OCI-LY7 (cell line): ENCODE measurements around the gene FBXL17. TPM values are rescaled to one million over a fixed set of nuclear protein-coding genes. Genes with fewer than 3 reads are reported as not detected.

Experiments used
- BruUV-seq: library from RNA; stranded (reverse); fragments of 400-500 nt; replicated peaks from 2 replicates; lab custom pipeline; 2021; lab: Mats Ljungman, UMichigan
- CTCF ChIA-PET: fragments of 300-600 bp; sonication (Branson Sonifier 250); formaldehyde crosslinking; loops from one replicate; lab custom pipeline; 2022; ENCODE audit warnings: antibody characterized with exemption; ENCODE audit not compliant: unreplicated experiment; lab: Charles Lee
- POLR2A ChIA-PET: fragments of 300-600 bp; sonication (Branson Sonifier 250); formaldehyde crosslinking; loops from one replicate; lab custom pipeline; 2022; ENCODE audit warnings: antibody characterized with exemption; lab: Charles Lee
- DNase-seq: peaks from one replicate; pipeline ENCODE4 v3.0.0-alpha.2; 2015; ENCODE audit warnings: low spot score
- H2AFZ ChIP-seq: fragments of 200-600 bp; sonication (generic), shearing (Covaris generic); 2 replicates; pipeline ENCODE4 v1.6.1; 2014; ENCODE audit warnings: mild to moderate bottlenecking, antibody characterized with exemption, low read length, moderate library complexity
- H3K27ac ChIP-seq: fragments of 200-600 bp; sonication (generic); 2 replicates; pipeline ENCODE4 v1.5.1; 2014; ENCODE audit warnings: mixed run types, low read depth, mild to moderate bottlenecking, moderate library complexity, low read length, inconsistent platforms; ENCODE audit not compliant: poor library complexity, severe bottlenecking
- H3K36me3 ChIP-seq: fragments of 200-600 bp; sonication (generic); 2 replicates; pipeline ENCODE4 v1.6.1; 2014; ENCODE audit warnings: mild to moderate bottlenecking, antibody characterized with exemption, low read length, moderate library complexity, mixed read lengths; ENCODE audit not compliant: insufficient read depth
- H3K4me1 ChIP-seq: fragments of 200-600 bp; sonication (generic); 2 replicates; pipeline ENCODE4 v1.5.1; 2014; ENCODE audit warnings: mild to moderate bottlenecking, low read length; ENCODE audit not compliant: insufficient read depth, poor library complexity, severe bottlenecking
- H3K4me2 ChIP-seq: fragments of 200-600 bp; sonication (generic); 2 replicates; pipeline ENCODE4 v1.6.1; 2014; ENCODE audit warnings: mild to moderate bottlenecking, low read length
- H3K4me3 ChIP-seq: fragments of 200-600 bp; sonication (generic); 2 replicates; pipeline ENCODE4 v1.5.1; 2014; ENCODE audit warnings: mild to moderate bottlenecking, low read depth, low read length; ENCODE audit not compliant: poor library complexity, severe bottlenecking
- H3K79me2 ChIP-seq: fragments of 200-600 bp; sonication (generic); 2 replicates; pipeline ENCODE4 v1.6.1; 2016; ENCODE audit warnings: low read depth, mild to moderate bottlenecking, low read length, moderate library complexity, mixed read lengths; ENCODE audit not compliant: insufficient read depth
- H3K9me2 ChIP-seq: fragments of 200-600 bp; sonication (generic); 2 replicates; pipeline ENCODE4 v1.6.1; 2016; ENCODE audit warnings: mild to moderate bottlenecking, low read length, mixed read lengths; ENCODE audit not compliant: insufficient read depth
- H3K9me3 ChIP-seq: fragments of 200-600 bp; sonication (generic); 2 replicates; pipeline ENCODE4 v1.6.1; 2014; ENCODE audit warnings: mild to moderate bottlenecking, mixed run types, low read length, mixed read lengths
- H4K20me1 ChIP-seq: fragments of 200-600 bp; sonication (generic); 2 replicates; pipeline ENCODE4 v1.6.1; 2014; ENCODE audit warnings: mild to moderate bottlenecking, antibody characterized with exemption, low read length, moderate library complexity, mixed read lengths; ENCODE audit not compliant: insufficient read depth
- CTCF ChIP-seq: fragments of 200-600 bp; sonication (generic); conservative IDR thresholded peaks from 2 replicates; pipeline ENCODE4 v1.5.1; 2014; ENCODE audit warnings: mild to moderate bottlenecking, antibody characterized with exemption, low read length, moderate library complexity, mixed read lengths
- EZH2phosphoT487 ChIP-seq: fragments of 200-600 bp; sonication (generic); IDR thresholded peaks from 2 replicates; pipeline ENCODE4 v1.6.1; 2018; ENCODE audit warnings: low read depth, borderline replicate concordance, mild to moderate bottlenecking, mixed run types, antibody characterized with exemption, low read length, moderate library complexity, mixed read lengths
- intact Hi-C: fragments of 100-400 bp; cut with micrococcal nuclease; formaldehyde crosslinking; loops from one replicate; pipeline ENCODE4 v1.10.0; 2022; ENCODE audit not compliant: unreplicated experiment
- total RNA-seq, 2 experiments: library from RNA; depleted of rRNA in 1 of 2; stranded (reverse); fragments of >200 nt in 1 of 2; shearing (Covaris generic) in 1 of 2; gene quantifications; 2 replicates each; pipeline ENCODE4 v1.2.3, GENCODE V29; 2014 to 2022

FBXL17 gene
- total RNA-seq, 2 experiments from 2014 or later, result 10.2 to 21.6 TPM

DNA sequence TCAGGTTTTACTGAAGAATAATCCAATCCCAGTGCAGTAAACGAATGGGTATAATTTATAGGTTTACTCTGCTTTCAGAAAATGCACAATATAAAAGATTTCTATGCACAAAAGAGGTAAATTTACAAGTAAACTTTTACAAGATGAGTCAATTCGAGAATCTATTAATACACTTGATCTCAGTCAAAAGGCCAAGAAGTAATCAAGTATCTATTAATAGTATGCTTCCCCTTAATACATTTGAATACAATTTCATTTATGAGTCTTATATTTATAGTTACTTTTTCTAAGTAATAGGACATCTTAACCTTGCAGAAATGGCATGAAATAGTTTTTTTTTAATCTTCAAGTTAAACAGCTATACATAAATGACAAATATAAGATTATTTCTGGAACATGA, 355.9 kb downstream of the FBXL17 start:
- no peaks in the 10 kb centered on the region; the same call in 1 of the 2 replicates for H4K20me1 ChIP-seq
- no peak for TF ChIP-seq EZH2phosphoT487
- intact Hi-C loops, result no loop called here
- no peaks in the 10 kb centered on the region for H3K36me3 ChIP-seq
- no peak overlapping the region for H3K27ac ChIP-seq
- no peaks in the 10 kb centered on the region for H3K79me2 ChIP-seq
- no peak overlapping the region for H2AFZ ChIP-seq
- H3K4me2 ChIP-seq, result no peak overlapping the region
- no peaks in the 10 kb centered on the region for H3K4me1 ChIP-seq
- H3K9me2 ChIP-seq, result no peaks in the 10 kb centered on the region
- ChIA-PET CTCF (no interaction called here), POLR2A (interaction anchor here (0.7 kb wide), 1 partner anchor 24 kb away, joined by 3 read pairs; no protein-coding TSS in a partner anchor)
- no peak overlapping the region for H3K4me3 ChIP-seq
- no TSS peak for BruUV-seq
- no peaks in the 10 kb centered on the region for H3K9me3 ChIP-seq
- no peak for DNase-seq

DNA sequence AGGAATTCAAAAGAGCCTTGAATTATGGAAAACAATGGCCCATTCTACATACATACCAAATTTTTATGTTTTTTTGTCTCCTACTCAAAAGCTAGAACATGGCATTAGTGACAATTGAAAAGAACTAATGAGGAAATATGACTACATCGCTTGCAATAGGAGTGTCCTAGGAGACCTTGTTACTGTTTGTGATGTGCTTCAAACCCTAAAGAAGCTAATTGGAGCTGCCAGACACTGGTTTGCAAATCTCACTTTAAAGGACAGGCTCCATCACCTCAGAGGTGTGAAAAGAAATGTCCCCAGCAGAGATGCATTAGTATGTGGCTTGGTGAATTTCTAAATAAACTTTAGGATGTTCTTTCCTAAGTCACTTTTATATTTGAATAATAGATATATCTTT, 356.9 kb downstream of the FBXL17 start:
- Histone ChIP-seq H2AFZ (no peak overlapping the region), H4K20me1 (no peaks in the 10 kb centered on the region; the same call in 1 of the 2 replicates), H3K9me2 (no peaks in the 10 kb centered on the region), H3K4me1 (no peaks in the 10 kb centered on the region), H3K27ac (no peak overlapping the region), H3K9me3 (no peaks in the 10 kb centered on the region), H3K79me2 (no peaks in the 10 kb centered on the region), H3K4me2 (no peak overlapping the region), H3K36me3 (no peaks in the 10 kb centered on the region), H3K4me3 (no peak overlapping the region)
- ChIA-PET POLR2A (no interaction called here), CTCF (no interaction called here)
- TF ChIP-seq CTCF (no peak), EZH2phosphoT487 (no peak)
- intact Hi-C loops, result no loop called here
- DNase-seq, result no peak
- BruUV-seq, result no TSS peak

DNA sequence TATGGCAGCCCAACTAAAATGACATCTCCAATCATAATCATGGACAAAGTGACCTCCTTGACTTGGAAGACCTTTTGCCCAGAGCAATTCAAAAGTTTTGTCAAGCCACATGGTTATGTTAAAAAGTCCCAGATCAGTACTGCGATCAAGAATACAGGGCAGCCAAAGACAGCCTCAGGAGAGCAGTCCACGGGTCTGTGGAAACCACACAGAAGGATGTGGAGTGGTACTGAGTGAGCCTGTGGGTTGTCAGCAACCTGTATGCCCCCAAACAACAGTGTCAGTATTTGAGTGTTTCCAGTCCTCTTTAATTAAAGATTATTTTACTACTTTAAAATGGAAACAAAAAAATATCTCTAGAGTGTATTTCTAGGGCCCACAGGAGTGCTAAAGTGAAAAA, 365.8 kb downstream of the FBXL17 start:
- ChIA-PET POLR2A (no interaction called here), CTCF (no interaction called here)
- TF ChIP-seq EZH2phosphoT487, result no peak
- no peak for TF ChIP-seq CTCF
- BruUV-seq, result no TSS peak
- Histone ChIP-seq H4K20me1 (no peaks in the 10 kb centered on the region), H3K4me3 (no peak overlapping the region), H3K4me2 (no peak overlapping the region), H3K9me3 (no peaks in the 10 kb centered on the region), H3K36me3 (no peaks in the 10 kb centered on the region), H3K4me1 (no peaks in the 10 kb centered on the region), H3K9me2 (no peaks in the 10 kb centered on the region), H2AFZ (no peak overlapping the region), H3K27ac (no peak overlapping the region), H3K79me2 (no peaks in the 10 kb centered on the region)
- no peak for DNase-seq
- intact Hi-C loops, result no loop called here
